Erythroblast (primary cell): Measurements from ENCODE around the gene RARA.

Experiments
- GATA1 ChIP-seq: IDR thresholded peaks from 2 replicates; pipeline ENCODE4 v1.6.1; 2011; ENCODE audit warnings: low read depth, mild to moderate bottlenecking, control low read depth, low read length, moderate library complexity
- POLR2A ChIP-seq: IDR thresholded peaks from 2 replicates; pipeline ENCODE4 v1.6.1; 2011; ENCODE audit warnings: mild to moderate bottlenecking, low read length

GRCh38 chr17:40265337-40265736, 43.6 kb upstream of the RARA start:
- TF ChIP-seq POLR2A: no peak
- no peak for TF ChIP-seq GATA1
